SK-N-SH (cell line): ENCODE results near the gene MEOX1.
"Not testable (repeated sequence)": the region's sequence is repeated elsewhere in the genome, so short reads cannot be mapped to it uniquely, and the experiment has no call there.

Experiments
- JUND ChIP-seq: IDR thresholded peaks from 2 replicates; pipeline ENCODE4 v1.4.0; 2012
- POLR2AphosphoS5 ChIP-seq: IDR thresholded peaks from 2 replicates; pipeline ENCODE4 v1.6.1; 2012; ENCODE audit warnings: low read depth, low read length
- TAF1 ChIP-seq: IDR thresholded peaks from 2 replicates; pipeline ENCODE4 v1.6.1; 2012; ENCODE audit warnings: low read depth, mild to moderate bottlenecking, low read length, moderate library complexity, borderline replicate concordance
- TF ChIP-seq, protein P1 (sequence below): fragments of 150-350 bp; IDR thresholded peaks from 2 replicates; pipeline ENCODE4 v1.6.1; 2017; ENCODE audit warnings: antibody characterized with exemption, low read length, low read depth, borderline replicate concordance
- TF ChIP-seq, protein P2 (sequence below): fragments of 200-600 bp; sonication (generic); IDR thresholded peaks from 2 replicates; pipeline ENCODE4 v1.6.1; 2017; ENCODE audit warnings: antibody characterized with exemption, mild to moderate bottlenecking, moderate library complexity

DNA sequence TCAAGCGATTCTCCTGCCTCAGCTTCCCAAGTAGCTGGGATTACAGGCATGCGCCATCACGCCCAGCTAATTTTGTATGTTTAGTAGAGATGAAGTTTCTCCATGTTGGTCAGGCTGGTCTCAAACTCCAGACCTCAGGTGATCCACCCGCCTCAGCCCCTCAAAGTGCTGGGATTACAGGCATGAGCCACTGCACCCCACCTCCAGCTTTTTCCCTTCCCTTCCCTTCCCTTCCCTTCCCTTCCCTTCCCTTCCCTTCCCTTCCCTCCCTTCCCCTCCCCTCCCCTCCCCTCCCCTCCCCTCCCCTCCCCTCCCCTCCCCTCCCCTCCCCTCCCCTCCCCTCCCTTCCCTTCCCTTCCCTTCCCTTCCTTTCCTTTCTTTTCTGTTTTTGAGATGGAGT is 59.2 kb downstream of the MEOX1 start:
- TF ChIP-seq, protein P1, sequence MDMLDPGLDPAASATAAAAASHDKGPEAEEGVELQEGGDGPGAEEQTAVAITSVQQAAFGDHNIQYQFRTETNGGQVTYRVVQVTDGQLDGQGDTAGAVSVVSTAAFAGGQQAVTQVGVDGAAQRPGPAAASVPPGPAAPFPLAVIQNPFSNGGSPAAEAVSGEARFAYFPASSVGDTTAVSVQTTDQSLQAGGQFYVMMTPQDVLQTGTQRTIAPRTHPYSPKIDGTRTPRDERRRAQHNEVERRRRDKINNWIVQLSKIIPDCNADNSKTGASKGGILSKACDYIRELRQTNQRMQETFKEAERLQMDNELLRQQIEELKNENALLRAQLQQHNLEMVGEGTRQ: not testable (repeated sequence)
- TF ChIP-seq JUND, POLR2AphosphoS5, TAF1: not testable (repeated sequence)
- TF ChIP-seq, protein P2, sequence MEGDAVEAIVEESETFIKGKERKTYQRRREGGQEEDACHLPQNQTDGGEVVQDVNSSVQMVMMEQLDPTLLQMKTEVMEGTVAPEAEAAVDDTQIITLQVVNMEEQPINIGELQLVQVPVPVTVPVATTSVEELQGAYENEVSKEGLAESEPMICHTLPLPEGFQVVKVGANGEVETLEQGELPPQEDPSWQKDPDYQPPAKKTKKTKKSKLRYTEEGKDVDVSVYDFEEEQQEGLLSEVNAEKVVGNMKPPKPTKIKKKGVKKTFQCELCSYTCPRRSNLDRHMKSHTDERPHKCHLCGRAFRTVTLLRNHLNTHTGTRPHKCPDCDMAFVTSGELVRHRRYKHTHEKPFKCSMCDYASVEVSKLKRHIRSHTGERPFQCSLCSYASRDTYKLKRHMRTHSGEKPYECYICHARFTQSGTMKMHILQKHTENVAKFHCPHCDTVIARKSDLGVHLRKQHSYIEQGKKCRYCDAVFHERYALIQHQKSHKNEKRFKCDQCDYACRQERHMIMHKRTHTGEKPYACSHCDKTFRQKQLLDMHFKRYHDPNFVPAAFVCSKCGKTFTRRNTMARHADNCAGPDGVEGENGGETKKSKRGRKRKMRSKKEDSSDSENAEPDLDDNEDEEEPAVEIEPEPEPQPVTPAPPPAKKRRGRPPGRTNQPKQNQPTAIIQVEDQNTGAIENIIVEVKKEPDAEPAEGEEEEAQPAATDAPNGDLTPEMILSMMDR: not testable (repeated sequence)
